SK-N-SH treated with all-trans-retinoic acid at 6 μM for 48 hours (cell line): ENCODE results near the gene LIPN.

Source experiments
- ATAC-seq: fragments of 200-7000 bp; cut with Tn5 transposase; 3 replicates; pipeline ENCODE4 v1.9.1; 2020; ENCODE audit warnings: mild to moderate bottlenecking, moderate library complexity
- BACH2 ChIP-seq: fragments of 250-450 bp; sonication (Bioruptor Pico); IDR thresholded peaks from 2 replicates; pipeline ENCODE4 v1.9.0; 2021; ENCODE audit warnings: mild to moderate bottlenecking, borderline replicate concordance
- CSDC2 ChIP-seq: fragments of 250-450 bp; sonication (Bioruptor Pico); IDR thresholded peaks from 2 replicates; pipeline ENCODE4 v1.5.0; 2020; ENCODE audit warnings: mild to moderate bottlenecking, moderate library complexity
- ESRRG ChIP-seq: fragments of 250-450 bp; sonication (Bioruptor Pico); IDR thresholded peaks from 2 replicates; pipeline ENCODE4 v1.6.1; 2021; ENCODE audit warnings: mild to moderate bottlenecking
- ISL1 ChIP-seq: fragments of 250-450 bp; sonication (Bioruptor Pico); IDR thresholded peaks from 2 replicates; pipeline ENCODE4 v2.1.2; 2022; ENCODE audit warnings: mild to moderate bottlenecking, moderate library complexity
- POU6F1 ChIP-seq: fragments of 250-450 bp; sonication (Bioruptor Pico); IDR thresholded peaks from 2 replicates; pipeline ENCODE4 v1.8.0; 2021; ENCODE audit warnings: low read depth, mild to moderate bottlenecking, moderate library complexity, borderline replicate concordance
- RARB ChIP-seq: fragments of 250-450 bp; sonication (Bioruptor Pico); IDR thresholded peaks from 2 replicates; pipeline ENCODE4 v1.8.0; 2021; ENCODE audit warnings: mild to moderate bottlenecking, moderate library complexity
- SNAI2 ChIP-seq: fragments of 250-450 bp; sonication (Bioruptor Pico); IDR thresholded peaks from 2 replicates; pipeline ENCODE4 v1.5.0; 2020; ENCODE audit warnings: mild to moderate bottlenecking, moderate library complexity
- TSHZ2 ChIP-seq: fragments of 250-450 bp; sonication (Bioruptor Pico); IDR thresholded peaks from 2 replicates; pipeline ENCODE4 v1.5.0; 2020; ENCODE audit warnings: mild to moderate bottlenecking, moderate library complexity
- ZC3H10 ChIP-seq: fragments of 250-450 bp; sonication (Bioruptor Pico); IDR thresholded peaks from 2 replicates; pipeline ENCODE4 v1.5.1; 2021; ENCODE audit warnings: mild to moderate bottlenecking, moderate library complexity
- ZFP30 ChIP-seq: fragments of 450-650 bp; formaldehyde crosslinking; IDR thresholded peaks from 2 replicates; pipeline ENCODE4 v1.5.0; 2022; ENCODE audit warnings: mild to moderate bottlenecking, moderate library complexity
- ZNF565 ChIP-seq: fragments of 450-650 bp; formaldehyde crosslinking; conservative IDR thresholded peaks from 2 replicates; pipeline ENCODE4 v1.5.0; 2020; ENCODE audit warnings: low read depth, mild to moderate bottlenecking, moderate library complexity
- ZNF70 ChIP-seq: fragments of 450-650 bp; formaldehyde crosslinking; IDR thresholded peaks from 2 replicates; pipeline ENCODE4 v1.5.0; 2020; ENCODE audit warnings: mild to moderate bottlenecking, moderate library complexity

Gene LIPN

GRCh38 chr10:88819290-88819689 is 59.5 kb downstream of the LIPN start:
- TF ChIP-seq TSHZ2 (CRISPR knock-in tag): no peak
- no peak for TF ChIP-seq CSDC2 (CRISPR knock-in tag)
- TF ChIP-seq POU6F1 (CRISPR knock-in tag): no peak
- no peak for TF ChIP-seq RARB
- ATAC-seq: no peak

GRCh38 chr10:88820748-88821401 is 61.1 kb downstream of the LIPN start:
- TF ChIP-seq ZNF70 (CRISPR knock-in tag): no peak
- no peak for TF ChIP-seq SNAI2 (CRISPR knock-in tag)
- no peak for TF ChIP-seq POU6F1 (CRISPR knock-in tag)
- TF ChIP-seq ISL1 (CRISPR knock-in tag): peak; percentile 81
- ATAC-seq: peak; percentile 74

- no peak for TF ChIP-seq ISL1 (CRISPR knock-in tag)
- TF ChIP-seq ESRRG (CRISPR knock-in tag): no peak
- ATAC-seq: no peak
Observed at GRCh38 chr10:88826388-88826787, 66.6 kb downstream of the LIPN start.

GRCh38 chr10:88827671-88828070 is 67.9 kb downstream of the LIPN start:
- no peak for ATAC-seq
- TF ChIP-seq BACH2 (CRISPR knock-in tag) (no peak), ZNF565 (no peak)

- ATAC-seq: no peak
- TF ChIP-seq BACH2 (CRISPR knock-in tag) (no peak), ZC3H10 (no peak), ZFP30 (CRISPR knock-in tag) (no peak)
Observed at GRCh38 chr10:88828310-88828709, 68.5 kb downstream of the LIPN start.
